GM21619 (cell line): ENCODE results near the gene ATF1.
"Not testable (repeated sequence)": the region's sequence is repeated elsewhere in the genome, so short reads cannot be mapped to it uniquely, and the experiment has no call there.

Source experiments
- ATAC-seq: cut with Tn5 transposase; IDR thresholded peaks from one replicate; pipeline ENCODE4 v1.9.1; 2021; ENCODE audit not compliant: unreplicated experiment

ATF1 gene

DNA sequence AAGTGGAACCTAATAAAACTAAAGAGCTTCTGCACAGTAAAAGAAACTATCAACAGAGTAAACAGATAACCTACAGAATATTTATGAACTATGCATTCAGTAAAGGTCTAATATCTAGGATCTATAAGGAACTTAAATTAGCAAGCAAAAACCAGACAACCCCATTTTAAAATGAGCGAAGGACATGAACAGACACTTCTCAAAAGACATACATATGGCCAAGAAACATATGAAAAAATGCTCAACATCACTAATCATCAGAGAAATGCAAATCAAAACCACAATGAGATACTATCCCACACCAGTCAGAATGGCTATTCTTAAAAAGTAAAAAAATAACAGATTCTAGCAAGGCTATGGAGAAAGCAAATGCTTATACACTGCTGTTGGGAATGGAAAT, 91.3 kb downstream of the ATF1 start:
- ATAC-seq = not testable (repeated sequence)

DNA sequence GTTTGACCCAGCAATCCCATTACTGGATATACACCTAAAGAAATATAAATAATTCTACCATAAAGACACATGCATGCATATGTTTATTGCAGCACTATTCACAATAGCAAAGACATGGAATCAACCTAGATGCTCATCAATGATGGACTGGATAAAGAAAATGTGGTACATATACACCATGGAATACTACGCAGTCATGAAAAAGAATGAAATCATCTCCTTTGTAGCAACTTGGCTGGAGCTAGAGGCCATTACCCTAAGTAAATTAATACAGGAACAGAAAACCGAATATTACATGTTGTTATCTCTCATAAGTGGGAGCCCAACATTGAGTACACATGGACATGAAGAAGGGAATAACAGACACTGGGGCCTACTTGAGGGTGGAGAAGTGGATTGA, 91.8 kb downstream of the ATF1 start:
- ATAC-seq = not testable (repeated sequence)

DNA sequence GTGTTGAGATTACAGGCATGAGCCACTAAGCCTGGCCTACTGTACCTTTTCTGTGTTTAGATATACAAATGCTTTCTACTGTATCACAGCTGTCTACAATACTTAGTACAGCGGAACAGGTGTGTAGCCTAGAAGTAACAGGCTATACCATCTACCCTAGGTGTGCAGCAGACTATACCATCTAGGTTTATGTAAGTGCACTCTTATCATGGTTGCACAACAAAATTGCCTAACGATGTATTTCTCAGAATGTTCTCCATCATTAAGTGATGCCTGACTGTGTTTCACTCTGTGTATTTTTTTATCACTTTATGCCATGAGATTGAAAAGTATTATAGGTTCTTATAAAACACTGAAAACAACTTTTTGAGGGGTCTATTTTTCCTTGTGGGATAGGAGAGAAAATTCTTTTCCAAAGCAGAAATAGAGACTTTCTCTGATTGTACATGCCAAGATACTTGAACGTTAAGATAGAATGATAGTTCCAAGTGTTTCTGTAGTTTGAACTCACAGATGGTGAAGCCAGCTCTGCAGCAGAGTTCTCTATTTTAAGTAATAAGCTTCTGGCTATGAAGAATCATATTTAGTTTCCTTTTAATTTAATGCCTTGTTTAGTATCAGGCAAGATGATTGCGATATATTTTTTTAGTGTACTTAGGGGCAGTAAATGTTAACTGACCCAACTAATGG, 95.9 kb downstream of the ATF1 start:
- ATAC-seq = no peak

DNA sequence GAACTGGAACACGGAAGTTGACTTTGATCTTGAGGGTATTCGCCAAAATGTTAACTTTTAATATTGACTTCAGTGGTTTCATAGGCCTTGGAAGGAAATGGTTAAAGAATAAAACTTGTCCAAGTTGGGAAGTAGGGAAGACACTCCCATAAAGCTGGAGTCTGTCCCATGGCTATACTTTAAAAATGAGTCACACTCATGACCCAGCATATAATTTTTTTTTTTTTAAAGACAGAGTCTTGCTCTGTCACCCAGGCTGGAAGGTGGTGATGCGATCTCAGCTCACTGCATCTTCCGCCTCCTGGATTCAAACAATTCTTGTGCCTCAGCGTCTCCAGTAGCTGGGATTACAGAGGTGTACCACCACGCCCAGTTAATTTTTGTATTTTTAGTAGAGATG, 98.4 kb downstream of the ATF1 start:
- no peak for ATAC-seq

DNA sequence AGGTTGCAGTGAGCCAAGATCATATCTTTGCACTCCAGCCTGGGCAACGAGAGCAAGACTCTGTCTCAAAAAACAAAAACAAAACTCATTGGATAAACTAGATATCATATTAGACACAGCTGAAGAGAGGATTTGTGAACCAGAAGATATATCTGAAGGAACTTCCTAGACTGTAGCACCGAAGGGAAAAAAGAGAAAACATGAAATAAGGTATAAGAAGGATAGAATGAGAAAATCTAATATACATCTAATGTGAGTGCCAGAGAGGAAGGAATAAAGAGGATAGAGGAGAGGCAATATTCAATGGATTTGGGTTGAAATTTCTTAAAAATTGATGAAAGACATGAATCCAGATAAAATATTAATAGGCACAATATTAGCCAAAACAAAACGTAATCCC, 101.4 kb downstream of the ATF1 start:
- ATAC-seq = no peak

DNA sequence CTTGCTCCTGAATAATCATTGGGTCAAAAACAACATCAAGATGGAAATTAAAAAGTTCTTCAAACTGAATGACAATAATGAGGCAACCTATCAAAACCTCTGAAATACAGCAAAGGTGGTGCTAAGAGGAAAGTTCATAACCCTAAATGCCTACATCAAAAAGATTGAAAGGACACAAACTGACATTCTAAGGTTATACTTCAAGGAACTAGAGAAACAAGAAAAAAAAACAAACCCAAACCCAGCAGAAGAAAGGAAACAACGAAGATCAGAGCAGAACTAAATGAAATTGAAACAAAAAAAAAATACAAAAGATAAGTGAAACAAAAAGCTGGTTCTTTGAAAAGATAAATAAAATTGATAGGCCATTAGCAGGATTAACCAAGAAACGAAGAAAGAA, 105.0 kb downstream of the ATF1 start:
- ATAC-seq = not testable (repeated sequence)
